Measurements from ENCODE around the gene NCAPH2.

- TF ChIP-seq, protein P1, sequence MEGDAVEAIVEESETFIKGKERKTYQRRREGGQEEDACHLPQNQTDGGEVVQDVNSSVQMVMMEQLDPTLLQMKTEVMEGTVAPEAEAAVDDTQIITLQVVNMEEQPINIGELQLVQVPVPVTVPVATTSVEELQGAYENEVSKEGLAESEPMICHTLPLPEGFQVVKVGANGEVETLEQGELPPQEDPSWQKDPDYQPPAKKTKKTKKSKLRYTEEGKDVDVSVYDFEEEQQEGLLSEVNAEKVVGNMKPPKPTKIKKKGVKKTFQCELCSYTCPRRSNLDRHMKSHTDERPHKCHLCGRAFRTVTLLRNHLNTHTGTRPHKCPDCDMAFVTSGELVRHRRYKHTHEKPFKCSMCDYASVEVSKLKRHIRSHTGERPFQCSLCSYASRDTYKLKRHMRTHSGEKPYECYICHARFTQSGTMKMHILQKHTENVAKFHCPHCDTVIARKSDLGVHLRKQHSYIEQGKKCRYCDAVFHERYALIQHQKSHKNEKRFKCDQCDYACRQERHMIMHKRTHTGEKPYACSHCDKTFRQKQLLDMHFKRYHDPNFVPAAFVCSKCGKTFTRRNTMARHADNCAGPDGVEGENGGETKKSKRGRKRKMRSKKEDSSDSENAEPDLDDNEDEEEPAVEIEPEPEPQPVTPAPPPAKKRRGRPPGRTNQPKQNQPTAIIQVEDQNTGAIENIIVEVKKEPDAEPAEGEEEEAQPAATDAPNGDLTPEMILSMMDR (IDR thresholded peaks at IDR 0.05; ENCODE audit: low read depth, low read length) = no peak
- TF ChIP-seq EZH2phosphoT487 (IDR thresholded peaks at IDR 0.05; ENCODE audit: low read depth) = no peak
These were observed 37.7 kb downstream of the NCAPH2 start, which contains the start of gene KLHDC7B for GRCh38 chr22:50545522-50546325.
